Muscle of leg (tissue), 11 donors: ENCODE results near the gene MIS18BP1. TPM values are rescaled to one million over a fixed set of nuclear protein-coding genes. Genes with fewer than 3 reads are reported as not detected.
A peak's percentile ranks its signal among the peaks of the same experiment; 100 is the strongest.

Source experiments
- DNase-seq: peaks from one replicate; pipeline ENCODE4 v3.0.0; 2013
- H3K27ac ChIP-seq: one replicate; pipeline ENCODE4 v1.5.1; 2013; ENCODE audit warnings: mild to moderate bottlenecking, low read length, control low read depth
- H3K27me3 ChIP-seq: one replicate; pipeline ENCODE4 v1.6.1; 2013; ENCODE audit warnings: low read length; ENCODE audit not compliant: control insufficient read depth, insufficient read depth
- H3K36me3 ChIP-seq: one replicate; pipeline ENCODE4 v1.6.1; 2013; ENCODE audit warnings: low read length; ENCODE audit not compliant: control insufficient read depth, insufficient read depth
- H3K4me1 ChIP-seq: one replicate; pipeline ENCODE4 v1.6.1; 2013; ENCODE audit warnings: low read length; ENCODE audit not compliant: control insufficient read depth, insufficient read depth
- H3K4me3 ChIP-seq: one replicate; pipeline ENCODE4 v1.5.1; 2013; ENCODE audit warnings: low read length, control low read depth
- H3K9me3 ChIP-seq: replicated peaks from 2 replicates; pipeline ENCODE4 v1.6.1; 2013; ENCODE audit warnings: low read depth, low read length; ENCODE audit not compliant: control insufficient read depth
- WGBS: methylation state at CpG from one replicate; pipeline ENCODE4 v1.1.5; 2013; ENCODE audit warnings: missing lambda C conversion rate; ENCODE audit not compliant: insufficient coverage; 5-methylcytosine and 5-hydroxymethylcytosine counted together
- polyA plus RNA-seq, 8 donors: library from polyadenylated mRNA; unstranded; fragments of 120-200 nt; gene quantifications; one replicate each; pipeline versions ENCODE4 v1.2.1 to v1.2.3, GENCODE V29; 2013; ENCODE audit warnings: inconsistent platforms in 1 of 8, low replicate concordance in 1 of 8; ENCODE audit not compliant: insufficient read length in 8 of 8, insufficient read depth in 1 of 8
- total RNA-seq: library from RNA; stranded (reverse); fragments of 120-200 nt; gene quantifications from one replicate; pipeline ENCODE4 v1.2.4, GENCODE V29; 2013

MIS18BP1 gene
- total and polyA plus RNA-seq, 9 donors = 16.9 to 25.7 (median 19.3) TPM

GRCh38 chr14:45212231-45212630, 40.8 kb downstream of the MIS18BP1 start:
- Histone ChIP-seq H3K4me1 (no peaks in the 10 kb centered on the region), H3K27me3 (no peaks in the 10 kb centered on the region), H3K27ac (no peak overlapping the region), H3K4me3 (no peak overlapping the region), H3K36me3 (peaks cover 21% of the 10 kb centered on the region), H3K9me3 (no peaks in the 10 kb centered on the region)
- no CpG with 5 or more reads among the region's 3 CpGs for WGBS
- no peak for DNase-seq

DNA sequence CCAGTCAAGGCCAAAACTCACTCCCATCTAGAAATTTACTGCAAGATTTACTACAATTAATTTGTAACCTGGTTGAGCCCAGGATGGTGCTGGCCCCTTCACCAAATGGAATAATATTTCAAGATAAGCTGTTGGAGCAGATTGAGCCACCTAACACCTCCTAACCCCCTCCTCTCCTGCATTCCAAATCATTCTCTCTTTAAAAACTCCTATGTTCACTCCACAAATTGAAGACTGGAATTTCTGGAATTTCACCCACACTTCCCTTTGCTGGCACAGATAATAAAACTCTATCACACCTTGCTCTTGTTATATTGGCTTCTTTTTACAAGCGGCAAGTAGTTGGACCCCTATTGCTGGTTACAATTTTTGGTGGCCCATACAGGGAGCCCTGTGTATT, 41.7 kb downstream of the MIS18BP1 start:
- Histone ChIP-seq H3K4me3 (no peak overlapping the region), H3K4me1 (no peaks in the 10 kb centered on the region), H3K27ac (no peak overlapping the region), H3K36me3 (peaks cover 23% of the 10 kb centered on the region), H3K9me3 (no peaks in the 10 kb centered on the region), H3K27me3 (no peaks in the 10 kb centered on the region)
- DNase-seq = no peak
- 100% methylated on average over 1 of the region's 1 CpG for WGBS

GRCh38 chr14:45210159-45210558, 42.8 kb downstream of the MIS18BP1 start:
- H3K27me3 ChIP-seq = no peaks in the 10 kb centered on the region
- no peaks in the 10 kb centered on the region for H3K9me3 ChIP-seq
- H3K36me3 ChIP-seq = peaks cover 25% of the 10 kb centered on the region
- no peak overlapping the region for H3K27ac ChIP-seq
- H3K4me1 ChIP-seq = no peaks in the 10 kb centered on the region
- DNase-seq = no peak
- no CpG with 5 or more reads among the region's 1 CpG for WGBS
- H3K4me3 ChIP-seq = no peak overlapping the region

DNA sequence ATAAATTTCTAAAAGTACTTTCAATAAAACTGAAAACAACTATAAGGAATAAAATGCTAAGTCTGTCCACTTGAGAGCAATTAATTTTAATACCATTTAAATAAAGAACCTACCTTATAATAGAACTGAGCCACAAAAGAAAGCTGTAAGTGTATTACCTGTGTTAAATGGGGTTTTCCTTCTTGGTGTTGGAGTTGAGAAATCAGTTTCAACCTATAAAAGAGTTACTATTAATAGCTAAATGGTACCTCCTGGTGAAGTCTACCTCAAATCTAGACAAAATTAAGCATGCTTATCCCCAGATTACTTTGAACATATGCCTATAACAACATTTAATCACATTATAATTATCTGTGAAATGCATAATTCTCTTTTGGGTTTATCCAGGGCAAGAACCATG, 48.8 kb downstream of the MIS18BP1 start:
- Histone ChIP-seq H3K4me1 (no peaks in the 10 kb centered on the region), H3K9me3 (no peaks in the 10 kb centered on the region), H3K27me3 (no peaks in the 10 kb centered on the region), H3K36me3 (peaks cover 6% of the 10 kb centered on the region), H3K27ac (no peak overlapping the region), H3K4me3 (no peak overlapping the region)
- DNase-seq = no peak

GRCh38 chr14:45201905-45202304, 51.1 kb downstream of the MIS18BP1 start:
- Histone ChIP-seq H3K9me3 (no peaks in the 10 kb centered on the region), H3K4me3 (no peak overlapping the region), H3K36me3 (peaks cover 8% of the 10 kb centered on the region), H3K4me1 (no peaks in the 10 kb centered on the region), H3K27me3 (no peaks in the 10 kb centered on the region), H3K27ac (no peak overlapping the region)
- peak; percentile 7 for DNase-seq
- no CpG with 5 or more reads among the region's 1 CpG for WGBS

- WGBS = no CpG with 5 or more reads among the region's 1 CpG
- Histone ChIP-seq H3K36me3 (peaks cover 3% of the 10 kb centered on the region), H3K27ac (no peak overlapping the region), H3K27me3 (no peaks in the 10 kb centered on the region), H3K9me3 (no peaks in the 10 kb centered on the region), H3K4me1 (no peaks in the 10 kb centered on the region), H3K4me3 (no peak overlapping the region)
- no peak for DNase-seq
These were observed 53.8 kb downstream of the MIS18BP1 start for GRCh38 chr14:45199230-45199629.

DNA sequence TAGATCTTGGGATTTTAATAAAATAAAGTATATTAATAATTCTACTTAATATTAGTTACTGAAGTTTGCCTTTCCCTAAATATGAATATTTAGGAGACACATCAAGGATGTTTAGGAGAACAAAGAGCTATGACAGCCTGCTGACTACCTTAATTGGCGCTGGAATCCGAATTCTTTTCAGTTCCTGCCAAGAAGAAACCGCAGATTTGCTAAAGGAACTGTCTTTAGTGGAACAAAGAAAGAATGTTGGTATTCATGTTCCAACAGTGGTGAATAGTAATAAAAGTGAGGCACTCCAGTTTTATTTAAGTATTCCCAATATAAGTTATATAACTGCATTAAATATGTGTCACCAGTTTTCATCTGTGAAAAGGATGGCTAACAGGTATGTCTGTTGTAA, 54.5 kb downstream of the MIS18BP1 start:
- H3K9me3 ChIP-seq = no peaks in the 10 kb centered on the region
- H3K36me3 ChIP-seq = peaks cover 3% of the 10 kb centered on the region
- H3K27ac ChIP-seq = no peak overlapping the region
- 80% methylated on average over 1 of the region's 3 CpGs for WGBS
- peak; percentile 3 for DNase-seq
- H3K4me3 ChIP-seq = no peak overlapping the region
- H3K27me3 ChIP-seq = no peaks in the 10 kb centered on the region
- no peaks in the 10 kb centered on the region for H3K4me1 ChIP-seq

DNA sequence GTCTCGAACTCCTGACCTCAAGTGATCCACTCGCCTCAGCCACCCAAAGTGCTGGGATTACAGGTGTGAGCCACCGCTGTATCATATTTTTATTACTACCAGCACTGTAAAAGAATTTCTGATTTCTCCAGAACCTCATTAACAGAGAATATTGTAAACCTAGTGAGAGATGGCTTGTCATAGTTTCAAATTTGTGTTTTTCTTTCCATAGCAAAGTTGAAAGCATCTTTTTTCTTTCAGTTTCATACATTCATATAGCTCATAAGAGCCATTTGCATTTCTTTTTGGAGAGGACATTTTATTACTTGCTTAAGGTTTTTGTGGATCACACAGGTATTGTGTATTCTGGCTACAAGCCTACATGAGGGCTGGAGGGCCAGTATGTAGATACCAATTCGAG, 58.0 kb downstream of the MIS18BP1 start:
- DNase-seq = no peak
- Histone ChIP-seq H3K4me3 (no peak overlapping the region), H3K4me1 (no peaks in the 10 kb centered on the region), H3K9me3 (no peaks in the 10 kb centered on the region), H3K27ac (no peak overlapping the region), H3K36me3 (peaks cover 3% of the 10 kb centered on the region), H3K27me3 (no peaks in the 10 kb centered on the region)
- no CpG with 5 or more reads among the region's 4 CpGs for WGBS

DNA sequence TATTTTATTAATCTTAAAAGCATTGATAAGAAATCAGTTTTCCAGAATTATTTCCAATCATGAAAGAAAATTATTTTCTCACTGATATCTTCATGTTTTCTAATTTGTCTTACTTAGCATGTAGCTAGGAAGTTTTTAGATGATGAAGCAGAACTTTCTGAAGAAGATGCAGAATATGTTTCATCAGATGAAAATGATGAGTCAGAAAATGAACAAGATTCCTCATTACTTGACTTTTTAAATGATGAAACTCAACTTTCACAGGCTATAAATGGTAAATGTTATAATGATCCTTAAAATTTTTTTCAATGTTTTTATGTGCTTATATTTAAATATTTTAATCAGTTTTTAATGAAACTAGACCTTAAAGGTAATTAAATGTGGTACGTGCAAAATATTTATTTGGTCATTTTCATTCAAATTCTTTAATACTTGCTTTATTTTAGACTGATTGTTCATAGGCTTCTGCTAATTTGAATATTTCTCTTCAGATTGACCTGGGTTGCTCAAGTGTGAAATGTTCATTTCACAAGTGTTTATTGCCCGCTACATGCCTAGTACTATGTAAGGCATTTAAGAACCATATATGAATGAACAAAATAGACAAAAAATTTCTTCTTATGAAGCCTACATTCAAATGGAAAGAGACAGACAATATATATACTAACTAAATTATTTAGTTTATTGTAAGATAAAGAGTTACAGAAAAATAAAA, 67.7 kb downstream of the MIS18BP1 start:
- Histone ChIP-seq H3K27me3 (no peaks in the 10 kb centered on the region), H3K9me3 (no peaks in the 10 kb centered on the region), H3K27ac (no peak overlapping the region), H3K4me1 (no peaks in the 10 kb centered on the region), H3K4me3 (no peak overlapping the region), H3K36me3 (peaks cover 3% of the 10 kb centered on the region)
- no CpG with 5 or more reads among the region's 2 CpGs for WGBS
- no peak for DNase-seq

DNA sequence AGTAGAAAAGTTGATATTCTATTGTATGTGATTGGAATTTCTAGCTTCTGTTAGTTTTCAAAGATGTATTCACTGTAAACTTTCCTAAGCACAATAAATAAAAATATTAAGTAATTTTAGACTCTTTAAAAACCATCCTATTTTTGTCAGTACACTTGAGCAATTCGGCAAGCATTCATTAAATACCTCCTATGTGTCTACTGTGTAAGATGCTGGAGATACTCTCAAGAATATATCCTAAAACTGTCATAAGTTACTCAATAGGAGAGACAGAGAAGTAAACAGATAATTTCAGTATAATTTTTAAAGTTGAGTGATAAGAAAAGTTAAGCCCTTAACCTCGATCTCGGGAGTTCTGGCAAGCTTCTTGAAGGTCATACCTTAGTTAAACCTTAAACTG, 71.2 kb downstream of the MIS18BP1 start:
- Histone ChIP-seq H3K4me1 (no peaks in the 10 kb centered on the region), H3K4me3 (no peak overlapping the region), H3K27me3 (no peaks in the 10 kb centered on the region), H3K27ac (no peak overlapping the region), H3K9me3 (no peaks in the 10 kb centered on the region), H3K36me3 (no peaks in the 10 kb centered on the region)
- no peak for DNase-seq
- WGBS = no CpG with 5 or more reads among the region's 3 CpGs

GRCh38 chr14:45181329-45181728, 71.7 kb downstream of the MIS18BP1 start:
- Histone ChIP-seq H3K27ac (no peak overlapping the region), H3K27me3 (no peaks in the 10 kb centered on the region), H3K4me3 (no peak overlapping the region), H3K36me3 (no peaks in the 10 kb centered on the region), H3K9me3 (no peaks in the 10 kb centered on the region), H3K4me1 (no peaks in the 10 kb centered on the region)
- DNase-seq = no peak
- no CpG with 5 or more reads among the region's 5 CpGs for WGBS
